Ovary (tissue), 9 donors: ENCODE data around the gene GRK4. TPM values are rescaled to one million over a fixed set of nuclear protein-coding genes. Genes with fewer than 3 reads are reported as not detected.

Experiments
- DNase-seq, 5 donors: peaks; one replicate each; pipeline ENCODE4 v3.0.0-alpha.2; 2019 to 2020
- H3K27ac ChIP-seq, 2 donors: fragments of 200-600 bp; one replicate each; pipeline versions ENCODE4 v1.5.1 to v1.8.0; 2019 to 2022
- H3K27me3 ChIP-seq: fragments of 200-600 bp; one replicate; pipeline ENCODE4 v1.8.0; 2022
- H3K36me3 ChIP-seq: fragments of 200-600 bp; sonication (generic); one replicate; pipeline ENCODE4 v1.5.1; 2019
- H3K4me1 ChIP-seq: one replicate; pipeline ENCODE4 v1.8.1; 2013; ENCODE audit warnings: mild to moderate bottlenecking, moderate library complexity; ENCODE audit not compliant: insufficient read depth
- H3K4me3 ChIP-seq: fragments of 200-600 bp; sonication (generic); one replicate; pipeline ENCODE4 v1.5.1; 2017
- H3K9me3 ChIP-seq, 2 donors: fragments of 200-600 bp in 1 of 2; sonication (generic) in 1 of 2; one replicate each; pipeline versions ENCODE4 v1.5.1 to v1.8.1; 2013 to 2019; ENCODE audit warnings: mild to moderate bottlenecking in 1 of 2, moderate library complexity in 1 of 2
- CTCF ChIP-seq, 3 donors: fragments of 450-650 bp in 2 of 3; fragments of 200-600 bp in 1 of 3; IDR thresholded peaks; one replicate each; pipeline versions ENCODE4 v1.5.1 to v1.8.0; 2016 to 2022; ENCODE audit warnings: antibody characterized with exemption in 3 of 3, mild to moderate bottlenecking in 1 of 3
- EP300 ChIP-seq: sonication (generic); formaldehyde crosslinking; IDR thresholded peaks from one replicate; pipeline ENCODE4 v1.6.1; 2017; ENCODE audit warnings: antibody characterized with exemption
- POLR2A ChIP-seq: fragments of 450-650 bp; IDR thresholded peaks from one replicate; pipeline ENCODE4 v1.6.1; 2017; ENCODE audit warnings: antibody characterized with exemption, mild to moderate bottlenecking, moderate library complexity
- WGBS, 3 donors: extraction: QIAGEN DNeasy Blood & Tissue Kit in 1 of 3; methylation state at CpG; one replicate each; pipeline versions ENCODE4 v1.1.5 to v1.1.7; 2013 to 2017; 5-methylcytosine and 5-hydroxymethylcytosine counted together
- intact Hi-C, 4 donors: fragments of 100-400 bp; cut with DNase I; formaldehyde crosslinking; loops; one replicate each; pipeline versions ENCODE4 v1.11.0 to v1.15.1; 2022 to 2023
- polyA plus RNA-seq, 2 donors: library from polyadenylated mRNA; stranded (reverse); fragments of 200-250 nt in 1 of 2; fragments of 350-450 nt in 1 of 2; fragmentation: Illumina TruSeq in 1 of 2; extraction: RNeasy Lipid Tissue Mini Kit (QIAGEN cat#74804) in 1 of 2; gene quantifications; one replicate each; pipeline ENCODE4 v1.2.3, GENCODE V29; 2013 to 2014
- total RNA-seq, 7 donors: library from RNA; depleted of rRNA in 2 of 7; stranded (reverse); fragments of >200 nt in 2 of 7; fragmentation: NEBNext Ultra II Directional in 3 of 7; extraction: Animal tissue kit (Norgen Biotek cat#: 25700) in 3 of 7; gene quantifications; one replicate each; pipeline versions ENCODE4 v1.1.0 to v1.2.4, GENCODE V29; 2016 to 2023
- donor health status: DM: no; HTN: no; CAD: no; lungs with moderate emphysema.
- donor health status: DM: no; HTN: no; CAD: no.
- donor health status: Bipolar disorder and iron deficiency.
- donor health status: DM: yes; HTN: yes; CAD: no.
- donor health status: DM: no; HTN: no; CAD: no.
- donor health status: DM: yes; HTN: yes; CAD: no.

Gene GRK4
- total and polyA plus RNA-seq, 9 donors = 3.3 to 17.6 (median 6.9) TPM

GRCh38 chr4:3071811-3072210, 108.4 kb downstream of the GRK4 start:
- TF ChIP-seq CTCF (IDR thresholded peaks at IDR 0.05) (no peak), EP300 (no peak)
- Histone ChIP-seq H3K36me3 (no peaks in the 10 kb centered on the region), H3K9me3 (no peaks in the 10 kb centered on the region), H3K27ac (no peak overlapping the region), H3K4me1 (peaks cover 3% of the 10 kb centered on the region), H3K27me3 (no peaks in the 10 kb centered on the region), H3K4me3 (no peak overlapping the region)
- 71 to 79% (median 76%) methylated on average over 7 of the region's 7 CpGs for WGBS, 3 donors
- DNase-seq = no peak
- intact Hi-C loops = no loop called here

GRCh38 chr4:3073158-3074077, 110.0 kb downstream of the GRK4 start:
- Histone ChIP-seq H3K27me3 (no peaks in the 10 kb centered on the region), H3K9me3 (no peaks in the 10 kb centered on the region), H3K36me3 (no peaks in the 10 kb centered on the region), H3K4me1 (peaks cover 3% of the 10 kb centered on the region), H3K27ac (peak overlapping the region in 1 of 2 donors; percentile 65), H3K4me3 (peak overlapping the region; percentile 66)
- 9 to 12% (median 11%) methylated on average over 35 to 54 of the region's 54 CpGs for WGBS, 3 donors
- intact Hi-C loops = no loop called here
- TF ChIP-seq POLR2A (no peak), CTCF (IDR thresholded peaks at IDR 0.05) (no peak), EP300 (no peak)
- DNase-seq = peak in 2 of 5 donors; percentile 39 to 64

GRCh38 chr4:3074078-3074845, 110.9 kb downstream of the GRK4 start, which contains the start of the genes HTT and HTT-AS:
HTT (plus strand) TSS chr4:3074681; CDS start chr4:3074826, 145 bp downstream.
HTT-AS (minus strand) TSS chr4:3074538.
- TF ChIP-seq POLR2A = peak; percentile 47
- peak in 2 of 3 donors; percentile 31 to 40 for TF ChIP-seq CTCF (IDR thresholded peaks at IDR 0.05)
- TF ChIP-seq EP300 = no peak
- Histone ChIP-seq H3K4me1 (peaks cover 3% of the 10 kb centered on the region), H3K4me3 (peak within 1 kb of the TSS; percentile 80), H3K36me3 (no peaks in the 10 kb centered on the region), H3K27me3 (no peaks in the 10 kb centered on the region), H3K27ac (peak within 1 kb of the TSS; percentile 85 to 86), H3K9me3 (no peaks in the 10 kb centered on the region)
- WGBS, 3 donors = 0 to 1% (median 1%) methylated on average over 16 to 80 of the region's 81 CpGs
- intact Hi-C loops = no loop called here
- peak; percentile 96 to 99 (median 97) for DNase-seq

- DNase-seq = peak; percentile 24 to 62 (median 50)
- H3K9me3 ChIP-seq = no peaks in the 10 kb centered on the region
- no peak for TF ChIP-seq CTCF (IDR thresholded peaks at IDR 0.05)
- TF ChIP-seq POLR2A = no peak
- no peak for TF ChIP-seq EP300
- intact Hi-C loops = no loop called here
- 0 to 1% (median 0%) methylated on average over 21 to 60 of the region's 60 CpGs for WGBS, 3 donors
- no peaks in the 10 kb centered on the region for H3K27me3 ChIP-seq
- peak overlapping the region; percentile 80 for H3K4me3 ChIP-seq
- peaks cover 3% of the 10 kb centered on the region for H3K4me1 ChIP-seq
- H3K27ac ChIP-seq = peak overlapping the region; percentile 69 to 85
- H3K36me3 ChIP-seq = no peaks in the 10 kb centered on the region
These were observed 111.7 kb downstream of the GRK4 start for GRCh38 chr4:3074846-3075651.
